OCI-LY1 (cell line): Measurements from ENCODE around the gene TRIO.

ENCODE experiments used
- H2AFZ ChIP-seq: fragments of 200-600 bp; sonication (generic), shearing (Covaris generic); 2 replicates; pipeline ENCODE4 v1.6.0; 2014; ENCODE audit warnings: antibody characterized with exemption, mild to moderate bottlenecking, low read length
- H3F3A ChIP-seq: fragments of 200-600 bp; sonication (generic), shearing (Covaris generic); 2 replicates; pipeline ENCODE4 v1.6.0; 2014; ENCODE audit warnings: mild to moderate bottlenecking, antibody characterized with exemption, low read length, moderate library complexity; ENCODE audit not compliant: insufficient read depth
- H3K27ac ChIP-seq: fragments of 200-600 bp; sonication (generic); 2 replicates; pipeline ENCODE4 v1.5.1; 2014; ENCODE audit warnings: low read length, mixed run types, mild to moderate bottlenecking, low read depth; ENCODE audit not compliant: poor library complexity, severe bottlenecking
- H3K27me3 ChIP-seq: fragments of 200-600 bp; sonication (generic); 2 replicates; pipeline ENCODE4 v1.6.0; 2014; ENCODE audit warnings: antibody characterized with exemption, mild to moderate bottlenecking, low read length, moderate library complexity; ENCODE audit not compliant: insufficient read depth
- H3K36me3 ChIP-seq: fragments of 200-600 bp; sonication (generic); 2 replicates; pipeline ENCODE4 v1.6.1; 2014; ENCODE audit warnings: mild to moderate bottlenecking, antibody characterized with exemption, low read length, moderate library complexity, mixed read lengths; ENCODE audit not compliant: insufficient read depth
- H3K4me1 ChIP-seq: fragments of 200-600 bp; sonication (generic); 2 replicates; pipeline ENCODE4 v1.5.1; 2014; ENCODE audit warnings: mild to moderate bottlenecking, low read length, moderate library complexity; ENCODE audit not compliant: insufficient read depth, severe bottlenecking
- H3K4me2 ChIP-seq: fragments of 200-600 bp; sonication (generic), shearing (Covaris generic); 2 replicates; pipeline ENCODE4 v1.6.1; 2014; ENCODE audit warnings: low read length
- H3K4me3 ChIP-seq: fragments of 200-600 bp; sonication (generic); 2 replicates; pipeline ENCODE4 v1.5.1; 2014; ENCODE audit warnings: low read length, low read depth, mild to moderate bottlenecking, mixed read lengths; ENCODE audit not compliant: poor library complexity, severe bottlenecking
- H3K79me2 ChIP-seq: fragments of 200-600 bp; shearing (Covaris generic); 2 replicates; pipeline ENCODE4 v1.6.1; 2016; ENCODE audit warnings: mixed run types, low read length, mixed read lengths; ENCODE audit not compliant: insufficient read depth
- H3K9ac ChIP-seq: fragments of 200-600 bp; sonication (generic), shearing (Covaris generic); 2 replicates; pipeline ENCODE4 v1.6.1; 2014; ENCODE audit warnings: mild to moderate bottlenecking, low read length, mixed read lengths
- H3K9me2 ChIP-seq: fragments of 200-600 bp; sonication (generic), shearing (Covaris generic); 2 replicates; pipeline ENCODE4 v1.6.1; 2014; ENCODE audit warnings: low read depth, mild to moderate bottlenecking, low read length, mixed read lengths
- H3K9me3 ChIP-seq: fragments of 200-600 bp; shearing (Covaris generic); 2 replicates; pipeline ENCODE4 v1.6.1; 2014; ENCODE audit warnings: low read length, mixed read lengths
- H4K20me1 ChIP-seq: fragments of 200-600 bp; sonication (generic), shearing (Covaris generic); 2 replicates; pipeline ENCODE4 v1.6.0; 2016; ENCODE audit warnings: mild to moderate bottlenecking, low read length; ENCODE audit not compliant: insufficient read depth
- CTCF ChIP-seq: fragments of 200-600 bp; sonication (generic), shearing (Covaris generic); IDR thresholded peaks from 2 replicates; pipeline ENCODE4 v1.5.1; 2017; ENCODE audit warnings: mild to moderate bottlenecking, antibody characterized with exemption, low read length, moderate library complexity, mixed read lengths
- EZH2 ChIP-seq: fragments of 200-600 bp; sonication (generic), shearing (Covaris generic); IDR thresholded peaks from 2 replicates; pipeline ENCODE4 v1.8.0; 2017; ENCODE audit warnings: borderline replicate concordance, mixed run types, mild to moderate bottlenecking, antibody characterized with exemption, low read length, moderate library complexity, mixed read lengths

Gene TRIO

GRCh38 chr5:14356305-14356704, 213.2 kb downstream of the TRIO start:
- H4K20me1 ChIP-seq = no peaks in the 10 kb centered on the region

GRCh38 chr5:14357441-14357840, 214.3 kb downstream of the TRIO start:
- Histone ChIP-seq H3K4me3 (no peak overlapping the region), H4K20me1 (no peaks in the 10 kb centered on the region)
- TF ChIP-seq CTCF = no peak
- TF ChIP-seq EZH2 = no peak

More at GRCh38 chr5:14356305-14356704, 213.2 kb downstream of the TRIO start:
- TF ChIP-seq EZH2 (no peak), CTCF (no peak)
- Histone ChIP-seq H3F3A (no peaks in the 10 kb centered on the region), H3K36me3 (no peaks in the 10 kb centered on the region), H3K4me2 (no peak overlapping the region), H3K27ac (no peak overlapping the region), H3K27me3 (0 out of 2 replicates have a peak, but pooled peaks cover 4% of the 10 kb centered on the region), H3K4me1 (no peaks in the 10 kb centered on the region), H3K9me2 (no peaks in the 10 kb centered on the region), H3K79me2 (no peaks in the 10 kb centered on the region), H3K9me3 (no peaks in the 10 kb centered on the region), H3K9ac (no peak overlapping the region), H2AFZ (no peak overlapping the region), H3K4me3 (no peak overlapping the region)

GRCh38 chr5:14357851-14358250, 214.7 kb downstream of the TRIO start:
- TF ChIP-seq EZH2 (no peak), CTCF (no peak)
- Histone ChIP-seq H3K27ac (no peak overlapping the region), H3K9me3 (no peaks in the 10 kb centered on the region), H3F3A (no peaks in the 10 kb centered on the region), H3K4me1 (no peaks in the 10 kb centered on the region), H3K36me3 (no peaks in the 10 kb centered on the region), H3K4me2 (no peak overlapping the region), H2AFZ (no peak overlapping the region), H3K79me2 (no peaks in the 10 kb centered on the region), H3K9ac (no peak overlapping the region), H3K4me3 (no peak overlapping the region), H3K27me3 (0 out of 2 replicates have a peak, but pooled peaks cover 4% of the 10 kb centered on the region), H4K20me1 (no peaks in the 10 kb centered on the region), H3K9me2 (no peaks in the 10 kb centered on the region)

More at GRCh38 chr5:14357441-14357840, 214.3 kb downstream of the TRIO start:
- no peaks in the 10 kb centered on the region for H3K4me1 ChIP-seq
- no peaks in the 10 kb centered on the region for H3K9me3 ChIP-seq
- H3K9me2 ChIP-seq = no peaks in the 10 kb centered on the region
- no peaks in the 10 kb centered on the region for H3K36me3 ChIP-seq
- no peaks in the 10 kb centered on the region for H3F3A ChIP-seq
- no peak overlapping the region for H3K27ac ChIP-seq
- no peak overlapping the region for H3K9ac ChIP-seq
- no peak overlapping the region for H3K4me2 ChIP-seq
- 0 out of 2 replicates have a peak, but pooled peaks cover 4% of the 10 kb centered on the region for H3K27me3 ChIP-seq
- H3K79me2 ChIP-seq = no peaks in the 10 kb centered on the region
- no peak overlapping the region for H2AFZ ChIP-seq
